ENCODE results near the gene KCNIP3.
"Not testable (repeated sequence)": the region's sequence is repeated elsewhere in the genome, so short reads cannot be mapped to it uniquely, and the experiment has no call there.

Gene KCNIP3

GRCh38 chr2:95349568-95350322 lies 52.6 kb downstream of the KCNIP3 start:
- no peak for DNase-seq

- no peak for DNase-seq
Observed at GRCh38 chr2:95350368-95350767, 53.2 kb downstream of the KCNIP3 start.

GRCh38 chr2:95350774-95351597 lies 53.8 kb downstream of the KCNIP3 start:
- DNase-seq: no peak

GRCh38 chr2:95351598-95351915 lies 54.4 kb downstream of the KCNIP3 start:
- no peak for DNase-seq

GRCh38 chr2:95352310-95353054 lies 55.3 kb downstream of the KCNIP3 start:
- no peak for DNase-seq

- DNase-seq: no peak
Observed at GRCh38 chr2:95353055-95353575, 56.0 kb downstream of the KCNIP3 start.

- no peak for DNase-seq
Observed at GRCh38 chr2:95353613-95354468, 56.7 kb downstream of the KCNIP3 start.

- DNase-seq: no peak
Observed at GRCh38 chr2:95354469-95354901, 57.3 kb downstream of the KCNIP3 start.

- DNase-seq: no peak
Observed at GRCh38 chr2:95354925-95355324, 57.8 kb downstream of the KCNIP3 start.

- DNase-seq: not testable (repeated sequence)
Observed at GRCh38 chr2:95355486-95355885, 58.3 kb downstream of the KCNIP3 start.

- no peak for DNase-seq
Observed at GRCh38 chr2:95356821-95357700, 59.9 kb downstream of the KCNIP3 start.

GRCh38 chr2:95357717-95358280 lies 60.7 kb downstream of the KCNIP3 start:
- no peak for DNase-seq

GRCh38 chr2:95359031-95359430 lies 61.9 kb downstream of the KCNIP3 start:
- DNase-seq: no peak

- no peak for DNase-seq
Observed at GRCh38 chr2:95359501-95359930, 62.4 kb downstream of the KCNIP3 start.

GRCh38 chr2:95361216-95361980 lies 64.3 kb downstream of the KCNIP3 start:
- no peak for DNase-seq

GRCh38 chr2:95362486-95362885 lies 65.3 kb downstream of the KCNIP3 start:
- DNase-seq: no peak

- DNase-seq: no peak
Observed at GRCh38 chr2:95366514-95366913, 69.4 kb downstream of the KCNIP3 start.

GRCh38 chr2:95372216-95372829 lies 75.2 kb downstream of the KCNIP3 start:
- DNase-seq: no peak

GRCh38 chr2:95372845-95373244 lies 75.7 kb downstream of the KCNIP3 start:
- no peak for DNase-seq

GRCh38 chr2:95374029-95374428 lies 76.9 kb downstream of the KCNIP3 start:
- DNase-seq: no peak

Measured in activated effector memory CD4-positive, alpha-beta T cell treated with Interleukin-2 at 50 U/mL for 16 hours (primary cell).